ENCODE data around the gene GASK1A. TPM values are rescaled to one million over a fixed set of nuclear protein-coding genes. Genes with fewer than 3 reads are reported as not detected.
A peak's percentile ranks its signal among the peaks of the same experiment; 100 is the strongest.

Gene GASK1A
- total RNA-seq, 1 donor from 2014 or later = 25.8 TPM

- Histone ChIP-seq H3K9me3 (no peaks in the 10 kb centered on the region), H3K27me3 (no peaks in the 10 kb centered on the region), H3K27ac (no peak overlapping the region), H3K4me1 (peaks cover 5 to 8% of the 10 kb centered on the region in 2 donors), H3K4me3 (no peak overlapping the region), H3K36me3 (no peaks in the 10 kb centered on the region)
- no peak for TF ChIP-seq CTCF (IDR thresholded peaks at IDR 0.05)
- intact Hi-C loops (cut with DNase I) = no loop called here
- no peak for DNase-seq (ENCODE audit: low spot score in 2 of 2)
Measured at GRCh38 chr3:42994595-42994994, 15.5 kb downstream of the GASK1A start.

GRCh38 chr3:42996021-42996420, 16.9 kb downstream of the GASK1A start:
- Histone ChIP-seq H3K36me3 (no peaks in the 10 kb centered on the region), H3K4me1 (peaks cover 11 to 17% of the 10 kb centered on the region in 2 donors)
- no peak for TF ChIP-seq CTCF (IDR thresholded peaks at IDR 0.05)

GRCh38 chr3:42996633-42997075, 17.5 kb downstream of the GASK1A start:
- no peak for TF ChIP-seq CTCF (IDR thresholded peaks at IDR 0.05)
- H3K36me3 ChIP-seq = no peaks in the 10 kb centered on the region

More at GRCh38 chr3:42996021-42996420, 16.9 kb downstream of the GASK1A start:
- H3K27ac ChIP-seq = peak overlapping the region; percentile 60 to 72
- no peaks in the 10 kb centered on the region for H3K9me3 ChIP-seq
- no peak overlapping the region for H3K4me3 ChIP-seq
- intact Hi-C loops (cut with DNase I) = no loop called here
- no peak for DNase-seq (ENCODE audit: low spot score in 2 of 2)
- H3K27me3 ChIP-seq = no peaks in the 10 kb centered on the region

GRCh38 chr3:42999212-42999611, 20.1 kb downstream of the GASK1A start:
- DNase-seq (ENCODE audit: low spot score in 2 of 2) = no peak
- no peak for TF ChIP-seq CTCF (IDR thresholded peaks at IDR 0.05)
- Histone ChIP-seq H3K27me3 (no peaks in the 10 kb centered on the region), H3K4me3 (no peak overlapping the region), H3K27ac (peak overlapping the region in 1 of 2 donors; percentile 50), H3K9me3 (no peaks in the 10 kb centered on the region), H3K4me1 (peaks cover 20 to 23% of the 10 kb centered on the region in 2 donors), H3K36me3 (no peaks in the 10 kb centered on the region)
- intact Hi-C loops (cut with DNase I) = no loop called here

More at GRCh38 chr3:42996633-42997075, 17.5 kb downstream of the GASK1A start:
- Histone ChIP-seq H3K4me1 (peaks cover 14 to 20% of the 10 kb centered on the region in 2 donors), H3K9me3 (no peaks in the 10 kb centered on the region), H3K27me3 (no peaks in the 10 kb centered on the region), H3K4me3 (no peak overlapping the region), H3K27ac (peak overlapping the region; percentile 60 to 72)
- no peak for DNase-seq (ENCODE audit: low spot score in 2 of 2)
- intact Hi-C loops (cut with DNase I) = no loop called here

- Histone ChIP-seq H3K27ac (peak overlapping the region; percentile 50 to 86), H3K9me3 (no peaks in the 10 kb centered on the region), H3K4me1 (peaks cover 20 to 23% of the 10 kb centered on the region in 2 donors), H3K4me3 (no peak overlapping the region), H3K27me3 (no peaks in the 10 kb centered on the region), H3K36me3 (no peaks in the 10 kb centered on the region)
- no peak for TF ChIP-seq CTCF (IDR thresholded peaks at IDR 0.05)
- intact Hi-C loops (cut with DNase I) = loop anchor here (2.0 to 5.0 kb wide), 4 partner anchors 21 to 623 kb away; partner anchors contain the start of genes ANO10, GASK1A, POMGNT2 and SNRK
- DNase-seq (ENCODE audit: low spot score in 2 of 2) = no peak
Measured at GRCh38 chr3:42999632-43000031, 20.5 kb downstream of the GASK1A start.

Measured in ascending aorta (tissue), 2 donors.